ENCODE data around the gene CHI3L1. TPM values are rescaled to one million over a fixed set of nuclear protein-coding genes. Genes with fewer than 3 reads are reported as not detected.

Gene CHI3L1
- total and polyA plus RNA-seq, 10 donors, result 2.7 to 41.2 (median 15.5) TPM

GRCh38 chr1:203185585-203185984 is 919 bp downstream of the CHI3L1 start:
- no peaks in the 10 kb centered on the region for H3K9me3 ChIP-seq
- TF ChIP-seq POLR2A (IDR thresholded peaks at IDR 0.05) (no peak), POLR2AphosphoS5 (IDR thresholded peaks at IDR 0.05) (no peak)
- TF ChIP-seq, protein P1, sequence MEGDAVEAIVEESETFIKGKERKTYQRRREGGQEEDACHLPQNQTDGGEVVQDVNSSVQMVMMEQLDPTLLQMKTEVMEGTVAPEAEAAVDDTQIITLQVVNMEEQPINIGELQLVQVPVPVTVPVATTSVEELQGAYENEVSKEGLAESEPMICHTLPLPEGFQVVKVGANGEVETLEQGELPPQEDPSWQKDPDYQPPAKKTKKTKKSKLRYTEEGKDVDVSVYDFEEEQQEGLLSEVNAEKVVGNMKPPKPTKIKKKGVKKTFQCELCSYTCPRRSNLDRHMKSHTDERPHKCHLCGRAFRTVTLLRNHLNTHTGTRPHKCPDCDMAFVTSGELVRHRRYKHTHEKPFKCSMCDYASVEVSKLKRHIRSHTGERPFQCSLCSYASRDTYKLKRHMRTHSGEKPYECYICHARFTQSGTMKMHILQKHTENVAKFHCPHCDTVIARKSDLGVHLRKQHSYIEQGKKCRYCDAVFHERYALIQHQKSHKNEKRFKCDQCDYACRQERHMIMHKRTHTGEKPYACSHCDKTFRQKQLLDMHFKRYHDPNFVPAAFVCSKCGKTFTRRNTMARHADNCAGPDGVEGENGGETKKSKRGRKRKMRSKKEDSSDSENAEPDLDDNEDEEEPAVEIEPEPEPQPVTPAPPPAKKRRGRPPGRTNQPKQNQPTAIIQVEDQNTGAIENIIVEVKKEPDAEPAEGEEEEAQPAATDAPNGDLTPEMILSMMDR (IDR thresholded peaks at IDR 0.05 in 8 of 11, conservative IDR thresholded peaks at IDR 0.05 in 3 of 11), result no peak
- 74 to 90% (median 80%) methylated on average over 4 of the region's 4 CpGs for WGBS, 5 donors
- peak; percentile 42 for DNase-seq
- intact Hi-C loops (cut with DNase I; ENCODE audit: low total_unique reads), result no loop called here
- H3K4me3 ChIP-seq, result no peak overlapping the region
- H3K27ac ChIP-seq, result peak overlapping the region in 1 of 8 donors; percentile 33
- peaks cover 0 to 51% (median 12%) of the 10 kb centered on the region in 6 donors for H3K4me1 ChIP-seq
- peaks cover 0 to 37% (median 0%) of the 10 kb centered on the region in 7 donors for H3K27me3 ChIP-seq (replicated peaks in 1 of 7)
- H3K36me3 ChIP-seq, result no peaks in the 10 kb centered on the region

DNA sequence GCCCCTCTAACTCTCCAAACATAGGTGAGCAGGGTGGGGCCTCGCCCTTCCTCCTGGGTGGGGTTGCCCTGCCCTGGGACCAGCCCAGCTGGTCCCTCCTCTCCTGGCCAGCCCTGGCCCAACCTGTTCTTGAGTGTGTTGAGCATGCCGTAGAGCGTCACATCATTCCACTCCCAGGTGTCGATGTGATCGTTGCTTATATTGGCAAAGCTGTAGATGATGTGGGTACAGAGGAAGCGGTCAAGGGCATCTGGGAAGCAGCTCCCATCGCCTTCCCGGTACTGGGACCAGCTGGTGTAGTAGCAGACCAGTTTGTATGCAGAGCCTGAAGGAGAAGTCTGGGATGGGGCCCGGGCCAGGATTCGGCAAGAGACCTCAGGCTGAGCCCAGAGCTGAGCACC is 1.4 kb downstream of the CHI3L1 start:
- 84 to 91% (median 85%) methylated on average over 9 to 10 of the region's 10 CpGs for WGBS, 5 donors
- H3K36me3 ChIP-seq, result peaks cover 0 to 1% (median 0%) of the 10 kb centered on the region in 6 donors
- no peak for TF ChIP-seq POLR2AphosphoS5 (IDR thresholded peaks at IDR 0.05)
- TF ChIP-seq, protein P1 (IDR thresholded peaks at IDR 0.05 in 8 of 11, conservative IDR thresholded peaks at IDR 0.05 in 3 of 11), result no peak
- no peak for TF ChIP-seq POLR2A (IDR thresholded peaks at IDR 0.05)
- H3K4me1 ChIP-seq, result peaks cover 0 to 56% (median 12%) of the 10 kb centered on the region in 6 donors
- no peaks in the 10 kb centered on the region for H3K9me3 ChIP-seq
- intact Hi-C loops (cut with DNase I; ENCODE audit: low total_unique reads), result no loop called here
- H3K27me3 ChIP-seq (replicated peaks in 1 of 7), result peaks cover 0 to 37% (median 0%) of the 10 kb centered on the region in 7 donors
- no peak overlapping the region for H3K4me3 ChIP-seq
- H3K27ac ChIP-seq, result no peak overlapping the region
- no peak for DNase-seq

- peak; percentile 55 for DNase-seq
- Histone ChIP-seq H3K36me3 (peaks cover 0 to 6% (median 0%) of the 10 kb centered on the region in 6 donors), H3K27me3 (replicated peaks in 1 of 7) (peaks cover 0 to 34% (median 0%) of the 10 kb centered on the region in 7 donors), H3K27ac (no peak overlapping the region), H3K9me3 (no peaks in the 10 kb centered on the region), H3K4me3 (no peak overlapping the region), H3K4me1 (peaks cover 0 to 52% (median 12%) of the 10 kb centered on the region in 6 donors)
- intact Hi-C loops (cut with DNase I; ENCODE audit: low total_unique reads), result no loop called here
- TF ChIP-seq POLR2AphosphoS5 (IDR thresholded peaks at IDR 0.05) (no peak), POLR2A (IDR thresholded peaks at IDR 0.05) (no peak)
- TF ChIP-seq, protein P1 (IDR thresholded peaks at IDR 0.05 in 8 of 11, conservative IDR thresholded peaks at IDR 0.05 in 3 of 11), result no peak
- WGBS, 5 donors, result 59 to 96% (median 92%) methylated on average over 3 to 4 of the region's 4 CpGs
Observed at GRCh38 chr1:203184467-203184866, 2.0 kb downstream of the CHI3L1 start.

DNA sequence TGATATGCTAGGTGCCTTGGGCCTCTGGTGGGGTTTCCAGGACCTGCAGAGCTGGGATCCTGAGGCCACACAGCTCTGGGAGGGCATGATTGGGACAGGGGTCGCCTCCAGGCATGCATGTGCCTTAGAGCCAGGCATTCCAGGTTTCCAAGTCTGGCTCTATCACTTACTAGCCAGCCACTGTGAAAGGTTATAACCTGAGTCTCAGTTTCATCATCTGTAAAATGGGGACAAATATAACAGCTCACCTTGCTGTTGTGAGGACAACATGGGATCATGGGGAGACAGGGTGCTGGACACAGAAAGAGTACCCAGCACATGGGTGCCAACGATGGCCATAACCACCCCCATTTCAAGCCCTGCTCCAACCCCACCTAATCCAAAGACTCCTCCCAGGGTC is 2.7 kb downstream of the CHI3L1 start:
- H3K36me3 ChIP-seq, result peaks cover 0 to 11% (median 0%) of the 10 kb centered on the region in 6 donors
- intact Hi-C loops (cut with DNase I; ENCODE audit: low total_unique reads), result no loop called here
- H3K4me1 ChIP-seq, result peaks cover 0 to 52% (median 12%) of the 10 kb centered on the region in 6 donors
- H3K4me3 ChIP-seq, result no peak overlapping the region
- H3K27me3 ChIP-seq (replicated peaks in 1 of 7), result peaks cover 0 to 34% (median 0%) of the 10 kb centered on the region in 7 donors
- 81 to 95% (median 86%) methylated on average over 2 of the region's 2 CpGs for WGBS, 5 donors
- peak; percentile 44 for DNase-seq
- TF ChIP-seq POLR2A (IDR thresholded peaks at IDR 0.05), result no peak
- H3K9me3 ChIP-seq, result no peaks in the 10 kb centered on the region
- H3K27ac ChIP-seq, result no peak overlapping the region
